CD4-positive, alpha-beta T cell treated with Interleukin-4 for 1 hour (primary cell): ENCODE results near the gene IQGAP3.
A peak's percentile ranks its signal among the peaks of the same experiment; 100 is the strongest.

Experiments
- DNase-seq, 2 donors: peaks; one replicate each; pipeline ENCODE4 v3.0.0-alpha.2; 2020 to 2022

The IQGAP3 gene

DNA sequence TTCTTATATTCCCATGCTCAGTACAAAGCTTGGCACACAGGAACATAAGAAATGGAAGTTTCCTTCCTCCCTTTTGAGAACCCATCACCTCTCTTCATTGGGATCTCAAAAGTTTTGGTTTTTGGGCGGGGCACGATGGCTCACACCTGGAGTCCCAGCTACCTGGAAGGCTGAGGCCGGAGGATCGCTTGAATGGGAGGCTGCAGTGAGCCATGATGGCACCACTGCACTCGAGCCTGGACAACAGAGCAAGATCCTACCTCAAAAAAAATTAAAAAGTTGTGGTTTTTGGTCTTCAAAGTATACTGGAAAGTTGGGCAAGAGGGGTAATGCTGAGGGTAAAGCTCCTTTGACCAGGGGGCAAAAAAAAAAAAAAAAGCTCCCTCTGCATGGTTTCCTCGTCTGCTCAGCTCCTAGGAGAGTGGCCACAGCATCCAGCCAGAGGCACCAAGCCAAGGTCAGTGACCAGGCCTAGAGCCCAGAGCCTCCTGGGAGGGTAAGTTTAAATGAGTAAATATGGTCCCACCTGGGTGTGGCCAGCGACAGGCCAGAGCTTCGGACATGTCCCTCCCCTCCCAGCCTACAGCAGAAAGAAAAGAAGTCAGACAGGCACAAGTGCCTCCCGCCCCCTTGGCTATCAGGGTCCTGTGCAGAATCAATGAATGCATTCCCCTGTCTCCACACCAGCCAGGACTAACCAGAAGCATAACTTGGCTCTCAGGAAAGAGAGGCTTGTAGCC is 76.8 kb downstream of the IQGAP3 start:
- no peak for DNase-seq

- DNase-seq = no peak
These were observed 78.0 kb downstream of the IQGAP3 start for GRCh38 chr1:156494309-156494895.

- DNase-seq = no peak
These were observed 78.6 kb downstream of the IQGAP3 start for GRCh38 chr1:156493742-156494141.

GRCh38 chr1:156493154-156493631 is 79.2 kb downstream of the IQGAP3 start:
- no peak for DNase-seq

GRCh38 chr1:156492591-156493080 is 79.7 kb downstream of the IQGAP3 start:
- peak in 1 of 2 donors; percentile 64 for DNase-seq

GRCh38 chr1:156492013-156492590 is 80.3 kb downstream of the IQGAP3 start:
- no peak for DNase-seq

DNA sequence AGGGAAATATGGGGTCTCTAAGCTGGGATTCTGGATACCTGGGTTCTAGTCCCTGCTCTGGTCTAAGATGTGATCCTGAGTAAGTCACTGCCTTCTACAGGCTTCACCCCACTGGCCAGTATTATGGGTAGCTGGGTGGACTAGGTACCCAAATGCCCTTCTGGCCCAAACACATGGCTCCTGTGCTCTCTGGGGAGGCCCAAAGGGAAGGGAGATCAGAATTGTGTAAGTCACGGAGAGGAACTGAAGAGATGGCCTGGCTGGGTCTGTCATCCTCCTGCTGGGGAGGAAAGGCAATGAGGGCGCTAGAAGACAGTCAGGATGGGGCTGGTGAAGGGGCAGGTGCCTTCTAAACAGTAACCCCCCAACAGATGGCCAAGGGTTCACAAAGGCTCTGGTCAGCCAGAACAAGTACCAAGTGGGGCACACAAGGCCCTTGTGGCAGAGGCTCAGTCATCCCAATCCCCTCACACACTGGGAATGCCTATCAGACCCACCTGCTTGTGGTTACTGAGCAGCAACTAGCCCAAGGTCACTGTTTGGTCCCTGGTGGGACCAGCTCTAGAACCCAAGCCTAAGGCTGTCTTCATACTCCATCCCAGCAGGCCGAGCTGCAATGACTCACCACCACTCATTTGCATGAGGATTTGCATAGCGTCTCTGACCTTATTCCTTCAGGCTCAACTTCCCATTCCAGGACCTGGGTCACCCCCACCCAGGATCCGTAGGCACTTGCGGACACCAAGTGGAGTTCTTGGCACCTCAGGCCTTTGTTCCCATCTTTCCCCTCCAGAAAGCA is 81.0 kb downstream of the IQGAP3 start:
- DNase-seq = no peak

- no peak for DNase-seq
These were observed 81.8 kb downstream of the IQGAP3 start for GRCh38 chr1:156490401-156491032.

DNA sequence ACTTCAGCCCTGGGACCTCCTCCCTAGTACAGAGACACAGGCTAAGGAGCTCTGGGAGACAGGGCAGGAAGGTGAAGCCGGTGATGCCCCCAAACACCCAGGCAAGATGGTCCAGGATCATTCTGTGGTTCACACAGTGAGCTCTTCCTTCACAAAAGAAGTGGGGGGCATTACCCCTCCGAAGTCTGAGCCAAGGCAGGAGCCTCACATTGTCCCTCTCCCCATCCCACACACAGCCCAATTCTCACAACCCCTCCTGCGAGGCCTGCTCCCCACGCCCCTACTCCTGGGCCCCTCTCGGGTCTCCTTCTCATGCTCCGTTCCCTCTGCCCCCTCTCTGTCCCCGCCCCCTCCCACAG is 82.5 kb downstream of the IQGAP3 start:
- no peak for DNase-seq

DNA sequence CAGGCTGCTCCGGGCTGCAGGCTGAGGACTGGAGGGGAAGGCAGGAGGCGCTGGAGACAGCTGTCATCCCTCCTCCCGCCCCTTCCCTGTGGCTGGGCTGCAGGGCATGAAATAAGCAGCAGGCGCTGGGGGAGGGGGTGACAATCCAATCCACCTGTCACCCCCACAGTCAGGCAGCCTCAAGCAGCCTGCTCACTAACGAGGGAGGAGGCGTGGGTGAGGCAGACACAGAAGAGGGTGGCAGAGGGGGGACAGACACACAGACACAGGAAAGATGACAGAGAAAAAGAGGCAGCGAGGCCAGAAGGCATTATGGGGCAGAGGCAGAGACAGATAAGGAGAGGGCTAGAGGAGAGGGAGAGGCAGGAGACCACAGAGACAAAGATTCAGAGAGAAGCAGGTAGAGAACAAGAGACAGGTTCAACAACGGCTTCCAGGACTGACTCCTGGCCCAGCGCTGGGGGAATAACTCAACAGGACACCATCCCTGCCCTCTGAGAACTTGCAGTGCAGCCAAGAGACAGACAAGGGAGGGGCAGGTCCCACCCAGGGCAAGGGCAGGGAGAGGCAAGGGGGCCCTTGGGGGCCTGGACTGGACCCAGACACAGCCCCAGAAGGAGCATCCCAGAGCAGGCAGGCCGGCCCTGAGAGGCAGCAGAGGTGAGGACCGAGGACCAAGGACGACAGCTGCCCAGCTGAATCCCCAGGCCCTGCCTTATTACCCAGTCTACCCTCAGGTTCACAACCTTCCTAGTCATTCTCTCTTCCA is 83.0 kb downstream of the IQGAP3 start:
- peak; percentile 43 to 47 for DNase-seq

DNA sequence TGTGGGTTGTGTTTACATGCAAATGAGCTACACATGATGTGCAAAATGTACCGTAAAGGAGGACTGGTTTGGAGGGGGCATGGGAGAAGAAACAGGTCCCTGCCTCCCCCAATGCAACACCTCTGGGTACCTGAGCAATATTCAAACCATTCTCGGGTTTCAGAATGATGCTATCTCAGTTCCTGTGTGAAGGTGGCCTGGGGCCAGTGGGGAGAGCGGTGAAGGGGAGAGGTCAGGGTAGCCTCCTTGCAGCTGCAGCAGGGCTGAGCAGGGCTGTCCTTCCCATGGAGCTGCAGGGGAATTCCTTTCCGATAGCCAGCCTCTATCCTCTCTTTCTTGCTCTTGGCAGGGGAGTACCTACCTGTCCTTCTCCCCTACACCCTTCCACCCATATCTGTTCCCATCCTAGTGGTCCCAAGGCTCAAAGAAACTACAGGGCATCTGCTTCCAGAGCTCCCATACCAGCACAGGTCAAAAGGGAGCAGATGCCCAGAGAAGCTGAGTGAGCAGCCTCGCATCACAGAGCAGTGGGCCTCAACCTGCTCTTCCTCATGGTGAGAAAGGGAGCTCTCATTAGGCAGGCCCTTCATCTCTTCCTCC is 83.7 kb downstream of the IQGAP3 start:
- peak in 1 of 2 donors; percentile 31 for DNase-seq

- peak in 1 of 2 donors; percentile 31 for DNase-seq
These were observed 84.5 kb downstream of the IQGAP3 start for GRCh38 chr1:156487862-156488261.

DNA sequence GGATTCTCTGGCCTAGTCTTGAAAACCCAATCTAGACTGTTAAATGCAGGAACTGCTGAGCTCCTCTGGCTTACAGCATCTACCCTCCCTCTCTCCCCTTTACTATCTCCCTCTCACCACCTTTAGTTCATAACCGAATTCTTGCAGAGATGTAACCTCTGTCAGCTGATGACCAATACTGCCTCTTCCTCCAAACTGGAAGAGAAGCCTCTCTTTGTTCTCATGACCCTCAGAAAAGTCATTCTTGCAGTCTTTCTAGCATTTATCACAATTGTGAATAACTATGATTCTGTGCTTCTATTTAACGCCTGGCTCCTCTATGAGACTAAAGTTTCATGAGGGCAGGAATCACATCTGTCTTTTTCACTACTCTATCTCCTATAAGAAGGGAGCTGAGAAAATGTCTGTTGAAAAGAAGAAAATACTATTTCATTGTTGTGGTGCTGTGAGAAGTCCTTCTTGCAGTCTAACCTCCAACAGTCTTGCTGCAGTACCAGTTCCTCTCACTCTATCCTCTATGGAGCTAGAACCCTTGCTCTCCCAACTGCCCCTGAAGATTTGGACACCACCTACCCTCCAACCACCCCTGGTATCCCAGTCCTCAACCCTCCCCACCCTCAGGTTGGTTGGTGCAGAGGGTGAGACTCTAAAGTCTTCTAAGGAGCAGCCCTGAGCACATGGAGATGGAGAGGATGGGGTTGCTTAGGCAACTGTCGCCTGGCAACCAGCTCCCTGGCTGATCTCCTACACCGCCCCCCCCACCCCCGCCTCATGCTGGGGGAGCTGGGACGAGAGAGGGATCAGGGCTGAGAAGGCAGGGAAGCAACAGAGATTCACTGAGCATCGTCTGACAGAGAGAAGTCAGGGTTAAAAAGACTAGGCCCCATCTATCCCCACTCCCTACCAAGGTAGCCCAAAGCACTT is 85.7 kb downstream of the IQGAP3 start:
- no peak for DNase-seq

DNA sequence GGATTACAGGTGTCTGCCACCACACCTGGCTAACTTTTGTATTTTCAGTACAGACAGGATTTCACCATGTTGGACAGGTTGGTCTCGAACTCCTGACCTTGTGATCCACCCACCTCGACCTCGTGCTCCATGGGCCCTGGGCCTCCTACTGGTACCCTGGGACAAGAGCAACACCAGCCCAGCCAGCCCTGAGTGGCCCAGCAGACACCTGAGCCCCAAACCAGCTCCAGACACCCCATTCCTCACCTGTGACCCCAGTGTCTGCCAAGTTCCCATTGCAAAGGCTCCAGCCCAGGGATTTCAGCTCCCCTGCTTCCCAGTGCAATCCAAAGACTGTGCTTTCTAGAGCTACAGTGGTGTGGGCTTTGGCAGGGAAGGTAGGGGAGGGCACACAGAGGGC is 86.4 kb downstream of the IQGAP3 start:
- no peak for DNase-seq

DNA sequence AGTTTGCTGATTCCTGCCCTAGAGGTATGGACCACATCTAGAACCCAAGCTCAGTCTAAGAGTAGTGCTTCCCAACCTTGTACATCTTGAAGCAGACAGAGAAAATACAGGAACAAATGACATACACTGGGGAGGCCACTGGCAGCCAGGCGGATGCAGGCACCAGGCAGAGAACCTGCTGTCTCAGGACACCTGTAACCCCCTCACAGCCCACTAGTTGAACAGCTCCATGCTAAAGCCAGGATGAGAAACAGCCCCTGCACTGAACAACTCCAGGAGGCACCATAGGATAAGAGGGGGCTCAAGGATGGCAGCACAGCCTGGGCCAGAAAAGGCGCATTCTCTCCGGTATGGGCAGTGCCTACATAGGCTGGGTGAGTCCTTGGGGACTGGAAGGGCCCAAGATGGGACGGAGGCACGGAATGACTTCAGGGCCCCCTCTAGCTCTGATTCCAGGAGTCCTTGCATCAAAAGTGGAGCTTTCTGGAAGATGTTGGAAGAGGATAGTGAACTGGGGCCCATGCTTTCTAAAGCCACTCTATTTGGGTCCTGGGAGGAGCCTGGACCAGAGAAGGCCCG is 87.8 kb downstream of the IQGAP3 start:
- no peak for DNase-seq

GRCh38 chr1:156483397-156483796 is 89.0 kb downstream of the IQGAP3 start:
- DNase-seq = no peak

DNA sequence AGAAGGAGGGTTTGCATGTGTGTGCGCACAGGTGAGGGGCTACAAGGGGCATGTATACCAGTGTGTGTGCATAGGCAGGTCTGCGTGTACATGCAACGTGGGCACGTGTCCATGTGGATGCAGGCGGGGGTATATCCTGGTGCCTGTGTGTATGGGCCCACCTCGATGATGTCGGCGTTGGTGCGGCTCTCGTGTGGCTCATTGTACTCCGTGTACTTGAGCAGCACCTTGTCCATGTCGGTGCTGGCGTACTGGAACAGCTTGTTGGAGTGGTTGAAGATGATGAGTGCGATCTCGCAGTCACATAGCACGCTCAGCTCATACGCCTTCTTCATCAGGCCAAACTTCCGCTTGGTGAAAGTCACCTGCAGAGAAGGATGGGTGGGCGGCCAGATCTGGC is 90.1 kb downstream of the IQGAP3 start:
- DNase-seq = no peak

- peak in 1 of 2 donors; percentile 35 for DNase-seq
These were observed 90.8 kb downstream of the IQGAP3 start for GRCh38 chr1:156481527-156481926.

DNA sequence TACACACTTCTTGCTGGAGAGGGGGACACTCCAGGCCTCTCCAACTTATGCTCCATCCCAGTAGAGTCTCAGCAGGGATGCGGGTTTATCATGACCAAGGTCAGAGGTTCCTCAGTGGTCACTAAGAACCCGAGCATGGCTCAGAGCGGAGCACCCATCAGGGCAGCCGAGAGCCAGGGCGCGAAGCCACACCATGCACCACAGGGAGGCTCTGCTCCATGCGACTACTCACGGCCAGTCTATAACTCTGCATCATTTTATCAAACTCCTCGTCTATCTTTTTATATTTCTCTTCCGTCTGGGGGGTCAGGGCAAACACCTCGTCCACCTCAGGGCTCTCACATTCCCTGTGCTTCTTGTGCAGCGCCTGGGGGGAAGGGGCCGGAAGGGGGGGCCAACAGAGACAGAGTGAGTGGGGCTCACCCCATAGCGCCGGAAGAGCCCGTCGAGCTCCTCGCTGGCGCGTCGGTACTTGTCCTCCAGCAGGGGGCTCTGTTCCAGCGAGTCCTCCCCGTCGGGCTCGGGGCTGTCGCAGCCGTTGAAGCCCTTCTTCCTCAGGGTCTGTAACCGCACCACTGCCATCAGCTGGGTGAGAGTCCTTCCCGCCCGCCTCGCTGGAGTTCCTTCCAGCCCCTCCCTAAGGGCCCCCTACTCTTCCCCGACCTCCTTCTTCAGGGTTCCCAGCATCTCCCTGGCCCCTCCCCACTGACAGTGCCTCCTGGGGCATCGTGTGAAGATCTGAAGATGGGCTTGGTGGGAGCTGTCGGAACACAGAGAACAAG is 91.8 kb downstream of the IQGAP3 start:
- DNase-seq = peak; percentile 82 to 83
